Skeletal muscle tissue (tissue), 4 donors: ENCODE measurements around the gene ACOX3. TPM values are rescaled to one million over a fixed set of nuclear protein-coding genes. Genes with fewer than 3 reads are reported as not detected.
A peak's percentile ranks its signal among the peaks of the same experiment; 100 is the strongest.

Experiments used
- H3K27ac ChIP-seq: one replicate; pipeline ENCODE4 v1.7.0; 2013; ENCODE audit warnings: mild to moderate bottlenecking, low read depth, low read length, inconsistent platforms
- H3K27me3 ChIP-seq, 3 donors: one replicate each; pipeline ENCODE4 v1.7.0; 2013; ENCODE audit warnings: low read length in 3 of 3; ENCODE audit not compliant: control insufficient read depth in 3 of 3, insufficient read depth in 3 of 3
- H3K36me3 ChIP-seq, 3 donors: one replicate each; pipeline ENCODE4 v1.7.0; 2013; ENCODE audit warnings: low read length in 3 of 3; ENCODE audit not compliant: control insufficient read depth in 3 of 3, insufficient read depth in 3 of 3
- H3K4me1 ChIP-seq, 3 donors: one replicate each; pipeline ENCODE4 v1.7.0; 2013; ENCODE audit warnings: low read length in 3 of 3, mild to moderate bottlenecking in 3 of 3; ENCODE audit not compliant: control insufficient read depth in 3 of 3, insufficient read depth in 3 of 3
- H3K4me3 ChIP-seq, 3 donors: one replicate each; pipeline ENCODE4 v1.7.0; 2013; ENCODE audit warnings: low read length in 3 of 3
- H3K9ac ChIP-seq, 3 donors: one replicate each; pipeline ENCODE4 v1.7.0; 2013; ENCODE audit warnings: low read length in 3 of 3, mild to moderate bottlenecking in 3 of 3, moderate library complexity in 2 of 3, low read depth in 1 of 3
- H3K9me3 ChIP-seq, 3 donors: one replicate each; pipeline ENCODE4 v1.7.0; 2013; ENCODE audit warnings: low read length in 3 of 3; ENCODE audit not compliant: control insufficient read depth in 3 of 3
- total RNA-seq: library from RNA; depleted of rRNA; stranded (reverse); fragments of >200 nt; gene quantifications from one replicate; pipeline ENCODE4 v1.2.3, GENCODE V29; 2014
- donor health status: Osteomylitis.

ACOX3 gene
- total RNA-seq, 1 donor from 2014 or later, result 21.9 TPM

- Histone ChIP-seq H3K4me1 (peaks cover 23 to 36% (median 27%) of the 10 kb centered on the region in 3 donors), H3K4me3 (no peak overlapping the region), H3K36me3 (peaks cover 35 to 40% (median 36%) of the 10 kb centered on the region in 3 donors), H3K27ac (no peak overlapping the region), H3K9ac (no peak overlapping the region), H3K27me3 (no peaks in the 10 kb centered on the region), H3K9me3 (no peaks in the 10 kb centered on the region)
Measured at GRCh38 chr4:8384397-8385060, 56.0 kb downstream of the ACOX3 start.

- Histone ChIP-seq H3K9me3 (no peaks in the 10 kb centered on the region), H3K4me1 (peaks cover 23 to 36% (median 27%) of the 10 kb centered on the region in 3 donors), H3K9ac (peak overlapping the region in 1 of 3 donors; percentile 16), H3K27ac (no peak overlapping the region), H3K36me3 (peaks cover 29 to 34% (median 34%) of the 10 kb centered on the region in 3 donors), H3K27me3 (no peaks in the 10 kb centered on the region), H3K4me3 (no peak overlapping the region)
Measured at GRCh38 chr4:8383451-8384160, 56.9 kb downstream of the ACOX3 start.

- Histone ChIP-seq H3K9ac (no peak overlapping the region), H3K27ac (no peak overlapping the region), H3K4me3 (no peak overlapping the region), H3K4me1 (peaks cover 23 to 36% (median 27%) of the 10 kb centered on the region in 3 donors), H3K9me3 (no peaks in the 10 kb centered on the region), H3K27me3 (no peaks in the 10 kb centered on the region), H3K36me3 (peaks cover 25 to 29% (median 29%) of the 10 kb centered on the region in 3 donors)
Measured at GRCh38 chr4:8383016-8383415, 57.5 kb downstream of the ACOX3 start.

- Histone ChIP-seq H3K9ac (peak overlapping the region in 1 of 3 donors; percentile 25), H3K27ac (no peak overlapping the region), H3K36me3 (peaks cover 19 to 21% (median 19%) of the 10 kb centered on the region in 3 donors), H3K4me3 (no peak overlapping the region), H3K9me3 (no peaks in the 10 kb centered on the region), H3K27me3 (no peaks in the 10 kb centered on the region), H3K4me1 (peaks cover 23 to 36% (median 27%) of the 10 kb centered on the region in 3 donors)
Measured at GRCh38 chr4:8381814-8382581, 58.5 kb downstream of the ACOX3 start.

GRCh38 chr4:8380511-8381415 lies 59.8 kb downstream of the ACOX3 start:
- peak overlapping the region; percentile 78 for H3K27ac ChIP-seq
- H3K9ac ChIP-seq, result peak overlapping the region in 2 of 3 donors; percentile 43 to 60

GRCh38 chr4:8379771-8380170 lies 60.8 kb downstream of the ACOX3 start:
- Histone ChIP-seq H3K4me1 (peaks cover 23 to 29% (median 23%) of the 10 kb centered on the region in 3 donors), H3K27ac (no peak overlapping the region)

More at GRCh38 chr4:8380511-8381415, 59.8 kb downstream of the ACOX3 start:
- Histone ChIP-seq H3K4me1 (peaks cover 23 to 36% (median 27%) of the 10 kb centered on the region in 3 donors), H3K9me3 (no peaks in the 10 kb centered on the region), H3K27me3 (no peaks in the 10 kb centered on the region), H3K36me3 (peaks cover 11 to 17% (median 13%) of the 10 kb centered on the region in 3 donors), H3K4me3 (peak overlapping the region; percentile 23 to 35 (median 32))

GRCh38 chr4:8379281-8379680 lies 61.2 kb downstream of the ACOX3 start:
- Histone ChIP-seq H3K27ac (no peak overlapping the region), H3K36me3 (peaks cover 3 to 15% (median 7%) of the 10 kb centered on the region in 3 donors), H3K9me3 (no peaks in the 10 kb centered on the region), H3K4me1 (peaks cover 23 to 29% (median 23%) of the 10 kb centered on the region in 3 donors), H3K27me3 (no peaks in the 10 kb centered on the region), H3K4me3 (no peak overlapping the region), H3K9ac (no peak overlapping the region)

More at GRCh38 chr4:8379771-8380170, 60.8 kb downstream of the ACOX3 start:
- Histone ChIP-seq H3K36me3 (peaks cover 5 to 13% (median 5%) of the 10 kb centered on the region in 3 donors), H3K27me3 (no peaks in the 10 kb centered on the region), H3K9me3 (no peaks in the 10 kb centered on the region), H3K9ac (no peak overlapping the region), H3K4me3 (no peak overlapping the region)

GRCh38 chr4:8378776-8379175 lies 61.7 kb downstream of the ACOX3 start:
- Histone ChIP-seq H3K4me1 (peaks cover 20 to 28% (median 23%) of the 10 kb centered on the region in 3 donors), H3K9me3 (no peaks in the 10 kb centered on the region), H3K27me3 (no peaks in the 10 kb centered on the region), H3K36me3 (peaks cover 7 to 19% (median 7%) of the 10 kb centered on the region in 3 donors), H3K9ac (no peak overlapping the region), H3K27ac (no peak overlapping the region), H3K4me3 (no peak overlapping the region)
